Measurements from ENCODE around the gene FBXL14. TPM values are rescaled to one million over a fixed set of nuclear protein-coding genes. Genes with fewer than 3 reads are reported as not detected.

The FBXL14 gene
- polyA plus RNA-seq, 1 experiment: 3.2 TPM

GRCh38 chr12:1525858-1526257 is 68.5 kb downstream of the FBXL14 start:
- no peak overlapping the region for H3K27ac ChIP-seq (ENCODE audit: low read depth, low read length)
- POLR2A ChIA-PET: no interaction called here
- H3K9me3 ChIP-seq (ENCODE audit: control insufficient read depth, insufficient read depth, low read length): no peaks in the 10 kb centered on the region
- DNase-seq (ENCODE audit: low read depth, low spot score): no peak
- no peak for TF ChIP-seq CTCF (IDR thresholded peaks at IDR 0.05; ENCODE audit: low read depth, low read length)
- no peaks in the 10 kb centered on the region for H3K27me3 ChIP-seq (ENCODE audit: control insufficient read depth, insufficient read depth, low read length)
- H3K4me3 ChIP-seq (ENCODE audit: low read depth, low read length): no peak overlapping the region
- CTCF ChIA-PET: interaction anchor here (3.4 kb wide), 1 partner anchor 408 kb away, joined by 14 read pairs; no protein-coding TSS in a partner anchor

- no peak for TF ChIP-seq CTCF (IDR thresholded peaks at IDR 0.05; ENCODE audit: low read depth, low read length)
- H3K27me3 ChIP-seq (ENCODE audit: control insufficient read depth, insufficient read depth, low read length): no peaks in the 10 kb centered on the region
- ChIA-PET CTCF (interaction anchor here (1.6 kb wide), 1 partner anchor 405 kb away, joined by 3 read pairs; no protein-coding TSS in a partner anchor), POLR2A (interaction anchor here (0.8 kb wide), 1 partner anchor 1555 kb away, joined by 5 read pairs; no protein-coding TSS in a partner anchor)
- H3K9me3 ChIP-seq (ENCODE audit: control insufficient read depth, insufficient read depth, low read length): no peaks in the 10 kb centered on the region
- no peak for DNase-seq (ENCODE audit: low read depth, low spot score)
- H3K27ac ChIP-seq (ENCODE audit: low read depth, low read length): no peak overlapping the region
- H3K4me3 ChIP-seq (ENCODE audit: low read depth, low read length): no peak overlapping the region
Measured at GRCh38 chr12:1523558-1524050, 70.8 kb downstream of the FBXL14 start.

- no peak for DNase-seq (ENCODE audit: low read depth, low spot score)
- H3K27ac ChIP-seq (ENCODE audit: low read depth, low read length): no peak overlapping the region
- H3K9me3 ChIP-seq (ENCODE audit: control insufficient read depth, insufficient read depth, low read length): no peaks in the 10 kb centered on the region
- no peak for TF ChIP-seq CTCF (IDR thresholded peaks at IDR 0.05; ENCODE audit: low read depth, low read length)
- no peaks in the 10 kb centered on the region for H3K27me3 ChIP-seq (ENCODE audit: control insufficient read depth, insufficient read depth, low read length)
- ChIA-PET POLR2A (no interaction called here), CTCF (interaction anchor here (0.9 kb wide), 1 partner anchor 405 kb away, joined by 3 read pairs; no protein-coding TSS in a partner anchor)
- H3K4me3 ChIP-seq (ENCODE audit: low read depth, low read length): no peak overlapping the region
Measured at GRCh38 chr12:1523046-1523445, 71.3 kb downstream of the FBXL14 start.

GRCh38 chr12:1519642-1520041 is 74.7 kb downstream of the FBXL14 start:
- DNase-seq (ENCODE audit: low read depth, low spot score): no peak
- Histone ChIP-seq H3K4me3 (ENCODE audit: low read depth, low read length) (no peak overlapping the region), H3K9me3 (ENCODE audit: control insufficient read depth, insufficient read depth, low read length) (no peaks in the 10 kb centered on the region; the same call in 1 of the 2 replicates), H3K27ac (ENCODE audit: low read depth, low read length) (no peak overlapping the region), H3K27me3 (ENCODE audit: control insufficient read depth, insufficient read depth, low read length) (no peaks in the 10 kb centered on the region)
- CTCF ChIA-PET: interaction anchor here (2.3 kb wide), 1 partner anchor 402 kb away, joined by 12 read pairs; no protein-coding TSS in a partner anchor
- POLR2A ChIA-PET: interaction anchor here (0.6 to 1.0 kb wide), 2 partner anchors 45 to 169 kb away, joined by 3 to 4 read pairs; no protein-coding TSS in a partner anchor
- TF ChIP-seq CTCF (IDR thresholded peaks at IDR 0.05; ENCODE audit: low read depth, low read length): no peak

Measured in AG04450 (cell line).